GM18909 (cell line): ENCODE data around the gene PTGES.

Experiments
- ATAC-seq: cut with Tn5 transposase; IDR thresholded peaks from one replicate; pipeline ENCODE4 v1.9.1; 2021; ENCODE audit warnings: mild to moderate bottlenecking; ENCODE audit not compliant: unreplicated experiment, poor library complexity

The PTGES gene

GRCh38 chr9:129720865-129721545, 31.8 kb downstream of the PTGES start:
- ATAC-seq, result no peak

DNA sequence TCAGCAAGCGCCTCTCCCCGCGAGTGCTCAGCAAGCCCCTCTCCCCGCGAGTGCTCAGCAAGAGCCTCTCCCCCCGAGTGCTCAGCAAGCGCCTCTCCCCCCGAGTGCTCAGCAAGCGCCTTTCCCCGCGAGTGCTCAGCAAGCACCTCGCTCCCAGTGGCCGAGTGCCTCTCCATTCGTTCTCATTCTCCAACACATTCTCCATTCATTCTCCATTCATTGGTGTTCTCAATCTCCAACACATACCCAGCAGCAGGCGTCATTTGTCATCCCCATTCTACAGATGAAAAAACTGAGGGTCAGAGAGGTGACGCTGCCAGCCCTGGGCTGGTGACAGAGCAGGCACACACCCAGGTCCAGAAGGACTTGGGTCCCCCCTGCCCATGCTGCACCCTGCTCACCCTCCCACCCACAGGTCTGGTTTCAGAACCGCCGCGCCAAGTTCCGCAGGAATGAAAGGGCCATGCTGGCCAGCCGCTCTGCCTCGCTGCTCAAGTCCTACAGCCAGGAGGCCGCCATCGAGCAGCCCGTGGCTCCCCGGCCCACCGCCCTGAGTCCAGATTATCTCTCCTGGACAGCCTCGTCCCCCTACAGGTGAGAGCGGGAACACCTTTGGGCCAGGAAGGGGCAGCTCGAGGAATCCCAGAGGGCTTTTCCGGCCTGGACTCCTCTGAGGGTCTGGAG, 32.5 kb downstream of the PTGES start:
- no peak for ATAC-seq

DNA sequence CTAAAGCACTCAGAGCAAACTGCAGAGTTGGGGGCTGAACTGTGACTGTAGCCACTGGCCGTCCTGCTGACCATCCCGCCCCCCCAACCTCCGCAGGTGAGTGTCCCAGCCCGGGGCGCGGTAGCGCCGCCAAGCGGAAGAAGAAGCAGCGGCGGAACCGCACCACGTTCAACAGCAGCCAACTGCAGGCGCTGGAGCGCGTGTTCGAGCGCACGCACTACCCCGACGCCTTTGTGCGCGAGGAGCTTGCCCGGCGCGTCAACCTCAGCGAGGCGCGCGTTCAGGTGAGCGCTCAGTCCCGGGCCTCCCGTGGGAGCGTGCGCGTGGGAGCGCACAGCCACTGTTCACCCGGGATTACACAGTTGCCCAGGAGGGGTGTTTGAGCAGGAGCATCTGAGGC, 33.7 kb downstream of the PTGES start:
- ATAC-seq, result no peak

- no peak for ATAC-seq
Observed at GRCh38 chr9:129718647-129719046, 34.2 kb downstream of the PTGES start.

- no peak for ATAC-seq
Observed at GRCh38 chr9:129717991-129718390, 34.9 kb downstream of the PTGES start.

GRCh38 chr9:129716091-129716490, 36.8 kb downstream of the PTGES start:
- ATAC-seq, result no peak

DNA sequence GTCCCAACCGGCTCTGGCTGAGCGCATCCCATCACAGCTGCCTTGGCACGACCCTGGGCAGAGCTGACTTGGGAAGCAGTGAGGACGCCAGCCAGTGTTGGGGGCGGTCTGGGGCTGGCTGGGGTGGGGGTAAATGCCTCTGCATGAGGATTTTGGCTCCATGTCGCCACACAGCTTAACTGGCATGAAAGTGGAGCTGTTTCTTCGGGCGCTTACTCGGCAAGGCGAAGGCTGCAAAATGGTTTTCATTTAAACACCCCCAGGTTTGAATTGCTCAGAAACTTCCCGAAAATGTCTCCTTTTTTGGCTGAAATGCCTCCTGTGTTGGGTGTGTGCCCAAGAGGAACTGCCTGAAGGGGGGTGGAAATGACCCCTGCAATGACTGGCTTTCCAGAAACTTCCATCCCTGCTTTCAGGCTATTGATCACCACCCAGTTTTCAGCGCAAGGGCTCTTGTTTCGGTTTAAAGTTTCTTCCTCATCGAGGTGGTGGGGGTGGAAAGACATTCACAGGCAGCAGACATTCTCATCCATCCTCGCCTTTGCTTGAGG, 38.3 kb downstream of the PTGES start:
- ATAC-seq, result no peak

DNA sequence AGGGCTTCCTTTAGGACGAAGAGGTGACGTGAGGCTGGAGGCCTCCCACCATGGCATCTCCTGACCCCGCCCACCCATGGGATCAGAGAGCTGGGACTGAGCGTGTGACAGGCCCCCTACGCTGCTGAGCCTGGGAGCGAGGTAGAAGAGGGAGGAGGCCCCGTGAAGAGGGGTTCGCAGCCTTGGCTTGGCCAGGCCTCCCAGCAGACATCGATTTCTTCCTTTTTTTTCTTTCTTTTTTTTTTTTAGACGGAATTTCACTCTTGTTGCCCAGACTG, 39.5 kb downstream of the PTGES start:
- no peak for ATAC-seq

DNA sequence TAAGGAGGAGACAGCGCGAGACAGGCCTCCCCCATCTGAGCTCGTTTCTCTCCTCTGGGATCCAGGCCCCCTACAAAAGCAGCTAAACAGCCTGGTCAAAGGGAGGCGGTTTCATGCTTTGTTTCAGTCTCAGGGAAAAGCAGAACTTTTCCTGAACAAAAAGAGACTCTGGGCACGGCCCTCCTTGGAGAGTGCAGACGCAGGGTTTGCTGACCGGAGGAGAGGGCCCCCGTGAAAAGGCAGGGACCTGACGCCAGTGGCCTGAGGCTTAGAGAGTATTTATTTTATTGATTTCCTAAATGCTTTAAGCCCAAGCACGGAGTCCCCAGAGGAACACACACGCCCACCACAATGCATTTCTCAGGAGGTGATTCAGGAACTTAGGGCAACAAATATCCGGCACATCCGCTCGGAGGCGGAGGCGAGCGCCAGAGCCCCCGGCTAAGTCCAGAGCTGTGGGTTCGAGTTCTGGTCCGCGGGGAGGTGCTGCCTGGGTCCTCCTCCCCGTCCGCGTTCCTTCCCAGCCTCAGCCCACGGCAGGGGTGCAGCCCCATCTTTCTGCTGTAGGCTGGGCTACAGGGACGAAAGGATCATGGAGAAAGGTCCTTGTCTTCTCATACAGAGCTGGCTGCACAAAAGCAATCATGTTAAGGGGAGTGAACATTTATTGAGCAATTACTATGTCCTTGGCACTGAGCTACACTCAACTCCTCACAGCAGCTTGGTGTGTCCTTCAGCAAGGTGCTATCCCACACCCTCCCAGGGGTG, 40.0 kb downstream of the PTGES start:
- ATAC-seq, result no peak

DNA sequence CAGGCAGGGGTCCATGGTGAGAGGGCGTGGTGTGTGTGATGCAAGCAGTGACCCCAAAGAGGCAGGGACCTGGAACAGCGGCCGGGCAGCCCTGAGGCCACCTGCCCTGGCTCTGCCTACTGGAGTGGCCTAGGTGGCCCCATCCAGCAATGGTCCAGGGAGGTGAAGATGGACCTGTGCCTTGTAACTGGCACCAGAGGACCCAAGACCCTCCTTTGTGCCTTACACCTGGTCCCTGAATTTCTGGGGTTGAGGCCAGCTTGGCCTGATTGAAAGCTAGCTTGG, 42.7 kb downstream of the PTGES start:
- ATAC-seq, result no peak

- ATAC-seq, result no peak
Observed at GRCh38 chr9:129709438-129710168, 43.2 kb downstream of the PTGES start.

DNA sequence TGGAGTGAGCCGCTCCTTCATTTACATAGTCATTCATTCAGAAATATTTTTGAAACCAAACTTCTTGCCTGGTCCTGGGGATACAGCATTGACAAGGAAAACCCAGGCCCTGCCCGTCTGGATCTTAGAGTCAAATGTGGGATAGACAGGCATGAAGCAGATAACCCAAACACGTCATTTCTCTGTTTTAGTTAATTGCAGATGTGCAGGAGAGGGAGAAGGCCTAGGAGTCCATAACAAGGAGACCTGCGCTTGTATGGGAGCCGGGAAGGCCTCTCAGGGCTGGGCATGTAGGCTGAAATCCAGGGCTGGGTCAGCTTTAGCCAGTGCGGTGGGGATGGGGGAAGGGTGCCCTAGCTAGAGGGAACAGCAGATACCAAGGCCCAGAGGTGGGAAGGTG, 44.0 kb downstream of the PTGES start:
- no peak for ATAC-seq

GRCh38 chr9:129704807-129705206, 48.0 kb downstream of the PTGES start:
- no peak for ATAC-seq

DNA sequence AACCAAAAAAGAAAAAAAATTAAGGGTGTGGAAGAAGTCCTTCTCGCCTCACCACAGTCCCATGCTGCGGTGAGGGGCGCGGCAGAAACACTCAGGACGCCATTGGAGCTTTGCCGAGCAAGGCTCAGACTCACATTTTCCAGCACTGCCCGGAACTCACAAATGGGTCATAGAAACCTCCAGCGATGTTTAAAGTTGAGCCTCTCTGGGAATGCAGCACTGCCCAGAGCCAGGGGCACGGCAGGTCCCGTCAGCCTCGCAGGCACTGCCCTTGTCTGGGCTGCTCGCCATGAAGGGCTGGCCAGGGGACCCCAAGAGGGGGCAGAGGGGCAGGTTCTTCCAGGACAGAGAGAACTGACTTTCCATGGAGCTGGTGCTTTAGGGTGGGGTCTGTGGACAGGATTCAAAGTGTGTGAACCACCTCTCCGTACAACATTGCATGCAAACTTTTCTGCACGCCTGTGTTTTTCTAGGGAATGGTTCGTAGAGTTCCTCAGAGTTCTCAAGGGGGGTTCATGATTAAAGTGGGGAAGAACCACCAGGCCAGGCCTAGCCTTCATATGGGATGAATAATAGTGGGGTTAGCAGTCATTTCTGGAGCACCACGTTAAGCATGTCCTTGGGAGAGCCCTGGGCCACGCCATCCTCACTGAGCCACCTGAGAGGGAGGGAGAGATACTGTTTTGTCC, 49.0 kb downstream of the PTGES start:
- ATAC-seq, result no peak

GRCh38 chr9:129702589-129703520, 50.0 kb downstream of the PTGES start:
- ATAC-seq, result no peak

DNA sequence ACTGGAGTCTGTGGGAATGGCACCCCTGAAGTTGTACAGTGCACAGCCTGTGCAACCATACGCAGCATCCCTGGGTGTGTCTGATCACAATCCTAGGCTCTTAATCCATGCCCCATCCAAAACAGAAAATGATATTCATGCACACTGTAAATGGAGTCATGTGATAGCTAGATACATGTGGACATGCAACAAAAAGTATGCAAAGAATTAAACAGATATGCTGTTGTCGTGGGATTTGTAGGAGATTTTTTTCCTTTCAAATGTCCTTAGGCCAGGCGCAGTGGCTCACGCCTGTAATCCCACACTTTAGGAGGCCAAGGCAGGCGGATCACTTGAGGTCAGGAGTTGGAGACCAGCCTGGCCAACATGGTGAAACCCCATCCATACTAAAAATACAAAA, 51.3 kb downstream of the PTGES start:
- no peak for ATAC-seq

- no peak for ATAC-seq
Observed at GRCh38 chr9:129701054-129701453, 51.8 kb downstream of the PTGES start.

DNA sequence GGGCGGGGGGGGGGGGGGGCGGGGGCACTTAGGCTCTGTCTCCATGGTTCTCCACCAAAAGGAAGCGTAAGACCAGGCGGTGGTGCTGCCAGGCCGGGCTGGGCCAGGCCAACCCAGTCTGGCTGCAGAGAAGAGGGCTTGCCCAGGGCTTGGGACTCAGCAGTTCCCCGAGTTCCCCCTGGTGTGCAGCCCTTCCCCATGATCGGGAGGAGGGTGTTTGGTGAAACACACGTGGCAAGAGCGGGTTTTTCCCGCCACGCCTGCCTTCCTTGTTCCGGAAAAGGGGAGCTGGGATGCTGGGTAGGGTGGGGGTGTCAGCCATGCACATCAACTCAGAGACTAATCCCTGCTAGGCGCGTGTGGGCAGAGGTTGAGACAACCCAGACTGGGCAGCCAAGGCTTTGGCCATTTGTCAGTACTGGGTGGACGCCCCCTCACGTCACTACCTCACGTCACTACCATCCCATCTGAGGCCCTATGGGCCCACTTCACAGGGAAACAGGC, 54.5 kb downstream of the PTGES start:
- no peak for ATAC-seq

GRCh38 chr9:129697656-129698253, 55.1 kb downstream of the PTGES start:
- no peak for ATAC-seq
